MCF 10A (cell line): ENCODE measurements around the gene RPS6KA2. TPM values are rescaled to one million over a fixed set of nuclear protein-coding genes. Genes with fewer than 3 reads are reported as not detected.
A peak's percentile ranks its signal among the peaks of the same experiment; 100 is the strongest.

Experiments used
- BruUV-seq: library from RNA; stranded (reverse); fragments of 400-500 nt; replicated peaks from 2 replicates; lab custom pipeline; 2021; lab: Mats Ljungman, UMichigan
- CTCF ChIA-PET: fragments of 300-600 bp; sonication (Branson Sonifier 250); formaldehyde crosslinking; extraction: SDS; loops from one replicate; lab custom pipeline; 2021; ENCODE audit warnings: antibody characterized with exemption, inconsistent platforms; lab: Yijun Ruan, JAX
- POLR2A ChIA-PET: fragments of 300-600, 350-650 bp; sonication (Branson Sonifier 250); formaldehyde crosslinking; extraction: SDS; loops from one replicate; lab custom pipeline; 2020; ENCODE audit warnings: antibody characterized with exemption, inconsistent platforms; lab: Yijun Ruan, JAX
- DNase-seq: peaks from one replicate; pipeline ENCODE4 v3.0.0-alpha.2; 2018; ENCODE audit not compliant: unreplicated experiment
- H3K27ac Mint-ChIP-seq: one replicate; pipeline ENCODE4 v1.8.0; 2022; ENCODE audit warnings: mild to moderate bottlenecking, low read depth, mixed read lengths; ENCODE audit not compliant: unreplicated experiment
- H3K27me3 Mint-ChIP-seq: one replicate; pipeline ENCODE4 v1.8.0; 2022; ENCODE audit warnings: mixed read lengths; ENCODE audit not compliant: insufficient read depth, unreplicated experiment
- H3K36me3 Mint-ChIP-seq: one replicate; pipeline ENCODE4 v1.8.0; 2022; ENCODE audit warnings: mild to moderate bottlenecking, moderate library complexity, mixed read lengths; ENCODE audit not compliant: insufficient read depth, unreplicated experiment
- H3K4me1 Mint-ChIP-seq: one replicate; pipeline ENCODE4 v1.8.0; 2022; ENCODE audit warnings: mixed read lengths; ENCODE audit not compliant: insufficient read depth, unreplicated experiment
- H3K4me3 Mint-ChIP-seq: one replicate; pipeline ENCODE4 v1.8.0; 2022; ENCODE audit warnings: mild to moderate bottlenecking, moderate library complexity, mixed read lengths; ENCODE audit not compliant: unreplicated experiment
- H3K9me3 Mint-ChIP-seq: one replicate; pipeline ENCODE4 v1.8.0; 2022; ENCODE audit warnings: mixed read lengths; ENCODE audit not compliant: unreplicated experiment
- intact Hi-C: fragments of 100-400 bp; cut with micrococcal nuclease; formaldehyde crosslinking; loops from 2 replicates; pipeline ENCODE4 v1.14.1; 2022
- total RNA-seq: library from RNA; stranded (reverse); gene quantifications from 2 replicates; pipeline ENCODE4 v1.2.3, GENCODE V29; 2022
- TF ChIP-seq, protein P1 (sequence below): fragments of 200-600 bp; IDR thresholded peaks from one replicate; pipeline ENCODE4 v1.8.0; 2022; ENCODE audit warnings: antibody characterized with exemption, mild to moderate bottlenecking; ENCODE audit not compliant: unreplicated experiment

Gene RPS6KA2
- total RNA-seq, 1 experiment from 2014 or later, result 126 TPM

DNA sequence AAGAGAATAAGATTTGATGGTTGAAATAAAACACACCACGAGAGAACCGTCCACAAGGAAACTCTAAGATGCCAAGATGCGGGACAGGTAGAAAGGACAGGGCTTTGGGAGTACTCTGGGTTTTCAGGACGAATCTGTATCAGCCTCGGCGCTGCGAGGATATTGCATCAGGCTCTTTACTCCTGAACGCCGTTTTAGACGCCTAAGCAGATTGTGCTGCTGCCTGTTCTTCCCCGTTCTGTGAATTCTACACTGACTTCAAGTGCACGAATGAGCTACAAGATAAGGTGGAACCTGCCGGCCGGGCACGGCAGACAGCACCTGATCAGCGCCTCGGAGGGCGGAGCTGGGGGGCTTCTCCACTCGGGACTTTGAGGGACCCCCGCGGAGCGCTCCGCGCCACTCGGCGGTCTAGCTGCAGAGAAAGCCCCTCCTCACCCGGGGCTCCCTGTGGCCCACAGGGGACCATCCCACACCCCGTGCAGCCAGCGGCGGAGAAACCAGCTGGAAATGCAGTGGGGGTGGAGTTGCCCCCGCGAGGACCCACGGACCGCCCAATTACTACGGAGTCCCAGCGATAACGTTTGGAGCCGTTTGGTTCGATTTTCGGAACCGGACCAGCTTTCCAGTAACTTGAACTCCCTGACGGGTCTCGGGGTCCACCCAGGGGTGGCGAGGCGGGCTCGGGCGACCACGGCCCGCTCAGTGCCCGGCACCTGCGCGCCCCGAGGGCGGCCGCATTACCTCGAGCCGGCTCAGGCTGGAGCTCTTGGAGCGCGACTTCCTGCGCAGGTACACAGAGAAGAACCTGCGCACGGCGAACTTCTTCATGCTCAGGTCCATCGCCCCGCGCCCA lies 646 bp downstream of the RPS6KA2 start:
- no peaks in the 10 kb centered on the region for H3K27me3 Mint-ChIP-seq
- no peaks in the 10 kb centered on the region for H3K9me3 Mint-ChIP-seq

DNA sequence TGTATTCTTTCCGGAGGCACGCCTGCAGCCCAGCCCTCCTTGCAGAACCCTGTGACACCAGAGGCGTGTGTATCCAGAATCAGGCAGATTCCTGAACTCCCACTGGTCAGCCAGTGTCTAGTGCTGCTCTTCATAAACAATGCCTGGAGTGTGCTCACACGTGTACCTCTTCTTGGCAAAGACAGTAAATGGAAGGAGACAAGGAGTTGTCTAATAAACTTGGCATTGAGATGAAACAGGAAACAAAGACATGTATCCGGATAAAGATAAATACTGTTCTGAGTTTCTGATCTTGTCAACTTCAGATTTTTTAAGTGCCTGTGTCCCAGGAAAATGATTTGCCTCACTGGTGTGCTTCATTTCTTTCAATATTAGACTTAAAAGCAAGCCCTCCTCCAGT lies 1.7 kb downstream of the RPS6KA2 start:
- H3K27me3 Mint-ChIP-seq, result no peaks in the 10 kb centered on the region
- TF ChIP-seq, protein P1, sequence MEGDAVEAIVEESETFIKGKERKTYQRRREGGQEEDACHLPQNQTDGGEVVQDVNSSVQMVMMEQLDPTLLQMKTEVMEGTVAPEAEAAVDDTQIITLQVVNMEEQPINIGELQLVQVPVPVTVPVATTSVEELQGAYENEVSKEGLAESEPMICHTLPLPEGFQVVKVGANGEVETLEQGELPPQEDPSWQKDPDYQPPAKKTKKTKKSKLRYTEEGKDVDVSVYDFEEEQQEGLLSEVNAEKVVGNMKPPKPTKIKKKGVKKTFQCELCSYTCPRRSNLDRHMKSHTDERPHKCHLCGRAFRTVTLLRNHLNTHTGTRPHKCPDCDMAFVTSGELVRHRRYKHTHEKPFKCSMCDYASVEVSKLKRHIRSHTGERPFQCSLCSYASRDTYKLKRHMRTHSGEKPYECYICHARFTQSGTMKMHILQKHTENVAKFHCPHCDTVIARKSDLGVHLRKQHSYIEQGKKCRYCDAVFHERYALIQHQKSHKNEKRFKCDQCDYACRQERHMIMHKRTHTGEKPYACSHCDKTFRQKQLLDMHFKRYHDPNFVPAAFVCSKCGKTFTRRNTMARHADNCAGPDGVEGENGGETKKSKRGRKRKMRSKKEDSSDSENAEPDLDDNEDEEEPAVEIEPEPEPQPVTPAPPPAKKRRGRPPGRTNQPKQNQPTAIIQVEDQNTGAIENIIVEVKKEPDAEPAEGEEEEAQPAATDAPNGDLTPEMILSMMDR, result no peak
- peak overlapping the region; percentile 66 for H3K27ac Mint-ChIP-seq
- ChIA-PET CTCF (interaction anchor here (0.6 kb wide), 1 partner anchor 1231 kb away, joined by 3 read pairs; no protein-coding TSS in a partner anchor), POLR2A (interaction anchor here (0.9 to 8.7 kb wide), 10 partner anchors 7 to 70 kb away, joined by 3 to 89 read pairs (median 18); no protein-coding TSS in a partner anchor)
- H3K4me1 Mint-ChIP-seq, result peaks cover 40% of the 10 kb centered on the region
- H3K4me3 Mint-ChIP-seq, result peak overlapping the region; percentile 88
- DNase-seq, result peak; percentile 83
- BruUV-seq, result no TSS peak
- intact Hi-C loops, result loop anchor here (2.0 kb wide), 1 partner anchor 33 kb away; no protein-coding TSS in a partner anchor
- no peaks in the 10 kb centered on the region for H3K9me3 Mint-ChIP-seq
- peaks cover 4% of the 10 kb centered on the region for H3K36me3 Mint-ChIP-seq

More for the DNA sequence above, 646 bp downstream of the RPS6KA2 start:
- H3K27ac Mint-ChIP-seq, result peak overlapping the region; percentile 66
- H3K4me3 Mint-ChIP-seq, result peak overlapping the region; percentile 88
- intact Hi-C loops, result loop anchor here (1.0 to 2.0 kb wide), 2 partner anchors 60 to 111 kb away; no protein-coding TSS in a partner anchor
- peak; percentile 57 for DNase-seq
- ChIA-PET CTCF (interaction anchor here (0.6 to 1.3 kb wide), 5 partner anchors 34 to 354 kb away, joined by 3 to 4 read pairs (median 4); no protein-coding TSS in a partner anchor), POLR2A (interaction anchor here (0.6 to 8.7 kb wide), 25 partner anchors 8 to 1220 kb away, joined by 3 to 89 read pairs (median 4); partner anchors contain the start of gene RNASET2)
- TF ChIP-seq, protein P1, result no peak
- H3K4me1 Mint-ChIP-seq, result peaks cover 31% of the 10 kb centered on the region
- H3K36me3 Mint-ChIP-seq, result peaks cover 4% of the 10 kb centered on the region
- no TSS peak for BruUV-seq

DNA sequence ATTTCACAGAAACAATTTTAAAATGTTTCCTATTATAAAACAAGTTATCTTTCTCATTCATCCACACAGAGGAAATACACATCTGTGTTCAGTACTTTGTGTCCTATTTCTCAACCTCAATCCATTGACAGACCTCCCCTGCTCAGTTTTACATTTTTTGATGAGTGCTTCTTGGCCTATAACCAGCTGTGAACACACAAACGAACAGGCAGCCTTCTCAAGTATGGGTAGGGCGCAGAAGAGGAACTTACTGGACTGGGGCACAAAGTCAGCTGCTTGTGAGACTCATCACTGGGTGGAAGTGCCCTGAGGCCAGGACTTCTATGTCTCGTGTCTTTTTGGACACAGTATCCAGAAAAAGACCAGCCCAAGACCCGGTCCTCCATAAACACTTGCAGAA lies 2.8 kb downstream of the RPS6KA2 start:
- TF ChIP-seq, protein P1, result no peak
- Mint-ChIP-seq H3K4me3 (peak overlapping the region; percentile 88), H3K4me1 (peaks cover 51% of the 10 kb centered on the region), H3K27ac (peak overlapping the region; percentile 36), H3K36me3 (peaks cover 7% of the 10 kb centered on the region), H3K9me3 (no peaks in the 10 kb centered on the region), H3K27me3 (no peaks in the 10 kb centered on the region)
- ChIA-PET POLR2A (interaction anchor here (0.6 to 8.7 kb wide), 12 partner anchors 13 to 365 kb away, joined by 3 to 89 read pairs (median 6); no protein-coding TSS in a partner anchor), CTCF (interaction anchor here (0.7 kb wide), 1 partner anchor 57 kb away, joined by 3 read pairs; no protein-coding TSS in a partner anchor)
- intact Hi-C loops, result loop anchor here (1.0 to 2.0 kb wide), 2 partner anchors 31 to 67 kb away; no protein-coding TSS in a partner anchor
- DNase-seq, result peak; percentile 88
- no TSS peak for BruUV-seq

DNA sequence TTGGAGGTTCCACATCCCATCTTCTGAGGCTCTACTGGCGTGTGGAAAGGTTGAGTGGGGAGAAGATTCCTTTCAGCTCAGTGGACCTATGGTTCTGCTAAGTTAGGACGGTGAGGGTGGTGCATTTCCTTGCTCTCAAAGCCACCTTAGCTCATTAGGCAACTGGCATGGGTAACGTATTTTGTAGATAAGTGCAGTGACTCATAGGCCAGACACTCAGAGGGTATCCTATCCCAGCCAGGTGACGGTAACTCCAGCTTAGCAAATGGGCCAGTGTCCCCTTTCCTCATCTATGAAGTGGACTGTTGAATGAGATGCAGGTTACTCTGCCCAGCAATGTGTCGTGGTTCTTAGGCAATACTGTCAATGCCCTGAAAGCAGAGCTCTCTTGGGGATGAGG lies 3.7 kb downstream of the RPS6KA2 start:
- TF ChIP-seq, protein P1, result no peak
- H3K9me3 Mint-ChIP-seq, result no peaks in the 10 kb centered on the region
- H3K27ac Mint-ChIP-seq, result peak overlapping the region; percentile 36
- H3K4me1 Mint-ChIP-seq, result peaks cover 57% of the 10 kb centered on the region
- BruUV-seq, result no TSS peak
- intact Hi-C loops, result no loop called here
- peak; percentile 55 for DNase-seq
- no peaks in the 10 kb centered on the region for H3K27me3 Mint-ChIP-seq
- ChIA-PET POLR2A (interaction anchor here (1.1 to 8.7 kb wide), 8 partner anchors 12 to 366 kb away, joined by 3 to 89 read pairs (median 8); no protein-coding TSS in a partner anchor), CTCF (interaction anchor here (0.6 to 1.7 kb wide), 4 partner anchors 51 to 115 kb away, joined by 3 to 5 read pairs (median 4); no protein-coding TSS in a partner anchor)
- H3K4me3 Mint-ChIP-seq, result peak overlapping the region; percentile 56
- peaks cover 16% of the 10 kb centered on the region for H3K36me3 Mint-ChIP-seq
